HPDE6-E6E7 (cell line): ENCODE measurements around the gene MFAP1.
A peak's percentile ranks its signal among the peaks of the same experiment; 100 is the strongest.
"Not testable (repeated sequence)": the region's sequence is repeated elsewhere in the genome, so short reads cannot be mapped to it uniquely, and the experiment has no call there.

ENCODE experiments used
- DNase-seq: peaks from one replicate; pipeline ENCODE4 v3.0.0; 2011; ENCODE audit warnings: missing footprints; ENCODE audit errors: extremely low spot score

MFAP1 gene

DNA sequence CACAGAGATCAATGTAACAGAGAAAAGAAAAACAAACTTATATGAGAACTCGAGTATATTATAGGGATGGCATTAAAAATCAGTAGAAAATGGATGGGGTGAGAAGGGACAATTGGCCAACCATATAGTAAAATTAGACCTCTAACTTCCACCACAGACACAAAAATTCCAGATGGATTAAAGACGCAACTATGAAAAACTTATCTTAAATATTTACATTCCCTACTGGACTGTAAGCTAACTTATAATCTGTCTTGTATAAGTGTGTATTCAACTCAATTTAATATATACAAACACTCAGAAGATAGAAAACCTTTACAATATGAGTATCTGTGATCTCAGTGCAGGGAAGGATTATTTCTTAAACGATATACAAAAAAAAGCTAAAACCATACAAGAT is 3.0 kb downstream of the MFAP1 start:
- DNase-seq, result no peak

GRCh38 chr15:43815064-43815463 is 9.4 kb downstream of the MFAP1 start:
- not testable (repeated sequence) for DNase-seq

DNA sequence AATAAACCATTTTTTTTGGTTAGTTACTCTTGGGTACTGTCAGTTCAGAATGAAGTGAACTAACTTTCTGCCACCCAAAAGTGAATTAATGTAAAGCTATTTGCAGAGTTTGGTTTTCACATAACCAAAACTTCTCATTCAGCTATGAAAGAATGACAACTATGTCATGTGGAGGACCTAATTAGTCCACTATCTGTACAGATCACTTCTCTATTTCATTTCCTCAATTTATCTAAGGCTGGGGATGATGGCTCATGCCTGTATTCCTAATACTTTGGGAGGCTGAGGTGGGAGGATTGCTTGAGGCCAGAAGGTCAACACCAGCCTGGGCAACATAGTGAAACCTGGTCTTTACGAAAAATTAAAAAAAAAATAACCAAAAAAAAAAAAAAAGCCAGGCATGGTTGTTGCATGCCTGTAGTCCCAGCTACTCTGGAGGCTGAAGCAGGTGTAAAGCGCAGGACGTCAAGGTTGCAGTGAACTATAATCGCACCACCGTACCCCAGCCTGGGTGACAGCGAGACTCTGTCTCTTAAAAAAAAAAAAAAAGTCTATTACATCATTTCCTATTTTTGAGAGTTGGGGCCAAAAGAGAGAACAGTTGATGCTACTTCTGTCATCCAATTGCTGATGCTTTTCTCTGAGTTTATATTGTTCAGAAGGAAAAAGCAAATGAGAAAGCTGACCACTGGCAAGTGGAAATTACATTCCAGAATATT is 15.4 kb downstream of the MFAP1 start:
- no peak for DNase-seq

- DNase-seq, result no peak
Observed at GRCh38 chr15:43808435-43808950, 16.0 kb downstream of the MFAP1 start.

DNA sequence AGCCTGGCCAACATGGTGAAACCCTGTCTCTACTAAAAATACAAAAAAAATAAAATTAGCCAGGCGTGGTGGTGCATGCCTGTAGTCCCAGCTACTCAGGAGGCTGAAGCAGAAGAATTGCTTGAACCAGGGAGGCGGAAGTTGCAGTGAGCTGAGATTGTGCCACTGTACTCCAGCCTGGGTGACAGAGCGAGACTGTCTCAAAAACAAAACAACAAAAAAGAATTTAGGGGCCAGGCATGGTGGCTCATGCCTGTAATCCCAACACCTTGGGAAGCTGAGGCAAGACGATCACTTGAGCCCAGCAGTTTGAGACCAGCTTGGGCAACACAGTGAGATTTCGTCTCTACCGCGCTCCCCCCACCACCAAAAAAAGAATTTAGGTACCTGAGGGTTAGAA is 21.8 kb downstream of the MFAP1 start:
- not testable (repeated sequence) for DNase-seq

DNA sequence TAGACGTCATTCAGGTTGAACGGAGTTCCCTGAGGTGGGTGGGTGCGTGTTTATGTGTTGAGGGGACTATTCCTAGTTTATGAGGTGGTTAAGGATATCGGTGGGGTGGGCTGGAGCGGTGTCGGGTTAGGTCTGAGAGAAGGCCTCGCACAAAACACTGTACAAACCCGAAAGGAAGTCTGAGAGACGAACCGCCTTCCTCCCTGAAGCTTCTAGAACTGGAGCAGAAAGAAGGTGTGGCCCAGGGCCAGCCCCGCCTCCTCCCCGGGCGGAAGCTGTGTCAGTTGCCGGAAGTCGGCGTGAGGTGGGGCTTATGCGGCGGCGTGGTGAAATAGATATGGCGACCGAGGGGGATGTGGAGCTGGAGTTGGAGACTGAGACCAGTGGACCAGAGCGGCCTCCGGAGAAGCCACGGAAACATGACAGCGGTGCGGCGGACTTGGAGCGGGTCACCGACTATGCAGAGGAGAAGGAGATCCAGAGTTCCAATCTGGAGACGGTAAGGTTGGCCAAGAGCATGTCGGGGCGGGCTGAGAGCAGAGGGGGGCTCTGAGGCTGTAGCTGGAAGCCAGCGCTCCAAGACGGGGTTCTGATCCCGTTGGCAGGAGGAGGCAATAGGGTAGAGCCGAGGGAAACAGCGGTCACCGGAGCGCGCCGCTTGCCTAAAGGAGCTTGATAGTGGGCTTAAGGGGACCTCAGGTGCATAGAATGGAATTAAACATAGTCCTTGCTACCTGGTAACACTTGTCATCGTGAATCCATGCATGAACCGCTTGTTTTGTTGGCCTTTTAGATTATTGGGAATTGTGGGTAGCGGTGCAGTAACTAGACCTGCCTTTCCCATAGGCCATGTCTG is 24.0 kb downstream of the MFAP1 start, which contains the start of gene HYPK:
Gene HYPK, plus strand, starts transcription at position 314 of the 856 bp plus-strand sequence. Its CDS starts 24 bp downstream, at position 338.
- DNase-seq, result peak; percentile 63

- DNase-seq, result no peak
Observed at GRCh38 chr15:43799945-43800285, 24.6 kb downstream of the MFAP1 start, which contains the start of gene SERINC4. SERINC4 (minus strand) TSS chr15:43800220; CDS start chr15:43799986, 234 bp downstream.

GRCh38 chr15:43799209-43799944 is 25.1 kb downstream of the MFAP1 start:
- no peak for DNase-seq

DNA sequence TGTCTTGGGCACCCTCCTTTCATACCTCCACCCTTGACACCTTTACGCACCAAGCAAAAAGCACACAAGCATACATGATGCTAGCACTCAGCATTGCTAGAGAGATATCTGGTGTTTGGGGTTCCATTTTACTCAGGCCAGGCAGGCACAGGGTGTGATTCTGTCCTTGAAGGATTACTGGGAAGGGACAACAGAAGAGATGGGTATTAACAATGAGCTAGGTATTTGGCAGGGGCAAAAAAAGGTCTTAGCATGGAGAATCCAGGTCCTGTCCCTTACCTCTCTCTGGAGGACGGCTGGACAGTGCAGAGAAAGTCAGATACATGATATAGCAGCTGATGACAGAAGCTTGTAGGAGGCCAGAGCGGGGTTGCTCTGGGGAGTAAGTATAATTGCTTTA is 27.9 kb downstream of the MFAP1 start:
- DNase-seq, result no peak

- no peak for DNase-seq
Observed at GRCh38 chr15:43795997-43796396, 28.5 kb downstream of the MFAP1 start.

DNA sequence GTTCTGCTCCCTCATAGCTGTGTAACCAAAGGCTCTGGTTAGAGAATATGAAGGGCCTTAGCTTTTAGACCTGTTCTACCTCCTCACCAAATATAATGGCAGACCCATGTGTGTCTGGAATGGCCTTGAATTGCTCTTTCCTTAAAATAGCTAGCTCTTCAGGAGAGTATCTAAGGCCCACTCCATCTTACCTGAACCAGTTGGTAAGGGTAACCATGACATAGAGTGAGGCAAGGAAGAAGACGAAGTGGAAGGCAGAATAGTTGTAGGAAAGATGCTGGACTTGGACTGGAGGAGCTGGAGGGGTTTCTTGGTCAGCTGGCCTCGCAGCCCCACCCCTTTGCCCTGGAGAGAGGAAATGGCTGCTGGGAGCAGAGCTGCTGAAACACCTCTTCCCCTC is 29.3 kb downstream of the MFAP1 start:
- DNase-seq, result no peak

- DNase-seq, result no peak
Observed at GRCh38 chr15:43794269-43795037, 30.0 kb downstream of the MFAP1 start.

GRCh38 chr15:43793647-43794046 is 30.8 kb downstream of the MFAP1 start:
- no peak for DNase-seq

GRCh38 chr15:43792761-43793476 is 31.6 kb downstream of the MFAP1 start:
- DNase-seq, result no peak

DNA sequence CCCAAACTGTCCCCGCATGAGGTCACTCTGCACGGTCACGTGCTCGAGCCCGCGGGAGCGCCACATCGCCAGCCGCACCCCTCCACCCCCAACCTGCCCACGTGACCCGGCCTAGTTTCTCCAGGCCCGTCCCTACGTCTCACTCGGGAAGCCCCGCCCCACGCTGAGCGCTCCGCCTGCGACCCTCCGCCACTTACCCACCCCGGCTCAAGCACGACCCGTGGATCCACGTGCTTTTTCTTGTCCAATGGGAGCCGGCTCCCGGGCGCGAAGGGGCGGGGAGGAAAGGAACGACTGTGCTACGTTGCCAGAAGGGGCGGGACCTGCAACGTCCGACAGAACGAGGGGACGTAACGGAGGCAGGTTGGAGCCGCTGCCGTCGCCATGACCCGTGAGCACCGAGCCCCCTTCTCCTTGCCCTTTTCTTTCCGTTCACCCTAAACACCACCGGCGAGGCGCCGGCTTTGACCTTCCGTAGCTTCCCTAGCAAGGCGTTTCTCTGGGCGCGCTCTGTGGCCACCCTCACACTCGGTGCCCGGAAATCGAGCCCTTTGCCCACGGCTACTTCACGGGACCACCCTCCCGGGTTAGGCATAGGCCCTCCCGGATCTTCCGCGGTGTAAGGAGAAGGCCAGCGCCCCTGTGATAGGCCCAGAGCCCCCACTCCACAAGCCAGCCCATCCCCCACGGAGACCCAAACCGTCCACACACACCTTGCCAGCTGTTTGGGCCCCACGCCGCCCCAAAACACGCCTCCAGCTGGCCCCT is 32.3 kb downstream of the MFAP1 start, which contains the start of gene SERF2:
Gene SERF2, plus strand, starts transcription at position 328 of the 768 bp plus-strand sequence. Its CDS starts 57 bp downstream, at position 385.
- DNase-seq, result peak; percentile 99

GRCh38 chr15:43789409-43789808 is 35.1 kb downstream of the MFAP1 start:
- no peak for DNase-seq

- DNase-seq, result no peak
Observed at GRCh38 chr15:43779016-43779415, 45.5 kb downstream of the MFAP1 start.

GRCh38 chr15:43777267-43777914 is 47.1 kb downstream of the MFAP1 start:
- DNase-seq, result peak; percentile 71

DNA sequence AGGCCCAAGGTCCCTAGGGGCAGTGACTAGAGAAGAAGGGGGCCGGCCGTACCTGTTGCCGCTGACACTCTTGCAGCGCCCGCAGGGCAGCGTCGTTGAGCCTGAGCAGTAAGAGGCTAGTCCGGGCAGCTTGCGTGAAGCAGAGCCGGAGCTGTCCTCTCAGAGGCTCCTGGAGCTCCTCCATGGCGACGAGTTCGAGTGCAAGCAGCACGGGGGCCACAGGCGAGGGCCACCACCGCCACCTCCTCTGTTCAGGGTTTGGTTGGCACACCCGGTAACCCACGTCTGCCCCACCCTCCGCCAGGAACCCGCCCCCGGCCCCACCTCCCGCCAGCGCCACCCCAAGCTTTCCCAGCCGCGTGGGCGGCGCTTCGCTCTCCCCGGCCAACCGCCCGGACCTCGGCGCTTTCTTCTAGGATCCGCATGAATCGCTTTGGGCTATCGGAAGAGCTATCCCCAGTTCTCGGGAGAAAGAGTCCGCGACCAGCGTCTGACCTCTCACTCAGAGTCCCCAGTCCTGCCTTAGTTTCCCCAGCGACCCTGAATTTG is 47.7 kb downstream of the MFAP1 start, which contains the start of gene ELL3:
Gene ELL3, minus strand, starts transcription at position 249 of the 549 bp plus-strand sequence. Its CDS starts 65 bp downstream, at position 184.
- DNase-seq, result peak; percentile 74
